GM12891 (cell line): ENCODE measurements around the gene SAMHD1.

Source experiments
- POLR2A ChIP-seq: IDR thresholded peaks from 2 replicates; pipeline ENCODE4 v1.6.1; 2011; ENCODE audit warnings: low read depth, low read length, control low read depth
- POLR2AphosphoS5 ChIP-seq: IDR thresholded peaks from 2 replicates; pipeline ENCODE4 v1.6.1; 2011; ENCODE audit warnings: low read depth, low read length, control low read depth
- TAF1 ChIP-seq: IDR thresholded peaks from 2 replicates; pipeline ENCODE4 v1.6.1; 2011; ENCODE audit warnings: low read depth, low read length, control low read depth

- TF ChIP-seq POLR2A (no peak), POLR2AphosphoS5 (no peak), TAF1 (no peak)
Measured at GRCh38 chr20:36848677-36849076, 102.8 kb downstream of the SAMHD1 start.
